ENCODE results near the gene CDH1.

Gene CDH1

DNA sequence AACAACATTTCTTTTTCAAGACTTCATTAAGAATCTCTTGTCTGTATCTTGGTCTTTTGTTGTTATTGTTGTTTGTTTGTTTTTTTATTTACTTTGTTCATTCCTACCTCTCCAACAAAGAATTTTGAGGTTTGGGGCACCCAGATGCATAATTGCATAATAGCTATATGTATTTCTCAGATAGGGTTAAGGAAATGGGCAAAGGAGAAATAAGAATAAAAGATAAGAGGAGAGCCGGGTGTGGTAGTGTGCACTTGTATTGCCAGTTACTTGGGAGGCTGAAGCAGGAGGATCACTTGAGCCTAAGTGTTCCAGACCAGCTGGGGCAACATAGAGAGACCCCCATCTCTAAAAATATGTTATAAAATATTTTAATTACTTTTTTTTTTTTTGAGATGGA lies 30.5 kb downstream of the CDH1 start:
- no peaks in the 10 kb centered on the region; the same call in 1 of the 2 replicates for H3K9me3 ChIP-seq (ENCODE audit: insufficient read depth, low read depth, low read length)
- no peak overlapping the region for H3K4me2 ChIP-seq (ENCODE audit: low read depth, low read length, poor library complexity, severe bottlenecking)
- no peaks in the 10 kb centered on the region for H3F3A ChIP-seq (ENCODE audit: low read depth)
- no peak overlapping the region for H2AFZ ChIP-seq (ENCODE audit: low read length)
- H3K9me2 ChIP-seq (replicated peaks; ENCODE audit: low read depth, low read length) = no peaks in the 10 kb centered on the region
- no peak overlapping the region for H3K4me3 ChIP-seq (ENCODE audit: low read length, poor library complexity, severe bottlenecking)
- H3K27me3 ChIP-seq (ENCODE audit: insufficient read depth, low read length, poor library complexity, severe bottlenecking) = no peaks in the 10 kb centered on the region
- TF ChIP-seq, protein P1, sequence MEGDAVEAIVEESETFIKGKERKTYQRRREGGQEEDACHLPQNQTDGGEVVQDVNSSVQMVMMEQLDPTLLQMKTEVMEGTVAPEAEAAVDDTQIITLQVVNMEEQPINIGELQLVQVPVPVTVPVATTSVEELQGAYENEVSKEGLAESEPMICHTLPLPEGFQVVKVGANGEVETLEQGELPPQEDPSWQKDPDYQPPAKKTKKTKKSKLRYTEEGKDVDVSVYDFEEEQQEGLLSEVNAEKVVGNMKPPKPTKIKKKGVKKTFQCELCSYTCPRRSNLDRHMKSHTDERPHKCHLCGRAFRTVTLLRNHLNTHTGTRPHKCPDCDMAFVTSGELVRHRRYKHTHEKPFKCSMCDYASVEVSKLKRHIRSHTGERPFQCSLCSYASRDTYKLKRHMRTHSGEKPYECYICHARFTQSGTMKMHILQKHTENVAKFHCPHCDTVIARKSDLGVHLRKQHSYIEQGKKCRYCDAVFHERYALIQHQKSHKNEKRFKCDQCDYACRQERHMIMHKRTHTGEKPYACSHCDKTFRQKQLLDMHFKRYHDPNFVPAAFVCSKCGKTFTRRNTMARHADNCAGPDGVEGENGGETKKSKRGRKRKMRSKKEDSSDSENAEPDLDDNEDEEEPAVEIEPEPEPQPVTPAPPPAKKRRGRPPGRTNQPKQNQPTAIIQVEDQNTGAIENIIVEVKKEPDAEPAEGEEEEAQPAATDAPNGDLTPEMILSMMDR (conservative IDR thresholded peaks at IDR 0.05; ENCODE audit: low read length) = no peak
- TF ChIP-seq EZH2phosphoT487 (IDR thresholded peaks at IDR 0.05; ENCODE audit: borderline replicate concordance) = no peak
- no peak overlapping the region for H3K9ac ChIP-seq (ENCODE audit: low read depth, low read length, poor library complexity, severe bottlenecking)
- no peaks in the 10 kb centered on the region for H3K4me1 ChIP-seq (ENCODE audit: insufficient read depth, low read length, poor library complexity, severe bottlenecking)
- no peaks in the 10 kb centered on the region for H3K36me3 ChIP-seq (ENCODE audit: insufficient read depth, low read length)
- H3K79me2 ChIP-seq (ENCODE audit: insufficient read depth, low read length) = no peaks in the 10 kb centered on the region
- no peaks in the 10 kb centered on the region for H4K20me1 ChIP-seq (ENCODE audit: insufficient read depth, low read length, poor library complexity, severe bottlenecking)

DNA sequence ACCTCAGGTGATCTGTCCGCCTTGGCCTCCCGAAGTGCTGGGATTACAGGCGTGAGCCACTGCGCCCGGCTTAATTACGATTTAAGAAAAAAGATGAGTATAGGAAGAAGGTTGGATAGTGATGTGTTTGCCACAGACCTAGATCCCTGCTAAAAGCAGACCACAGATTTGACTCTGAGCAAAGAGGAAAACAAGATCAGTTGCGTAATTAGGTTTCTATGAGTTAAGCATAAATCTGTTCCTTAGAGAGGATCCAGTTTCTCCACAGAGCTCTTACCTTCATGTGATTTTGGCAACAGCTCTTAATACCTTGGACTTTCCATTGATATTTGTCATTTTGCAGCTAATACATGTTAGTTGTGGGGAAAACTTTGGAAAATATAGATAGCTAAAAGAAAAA lies 31.1 kb downstream of the CDH1 start:
- Histone ChIP-seq H3K9ac (ENCODE audit: low read depth, low read length, poor library complexity, severe bottlenecking) (no peak overlapping the region), H3K4me3 (ENCODE audit: low read length, poor library complexity, severe bottlenecking) (no peak overlapping the region), H3F3A (ENCODE audit: low read depth) (no peaks in the 10 kb centered on the region), H2AFZ (ENCODE audit: low read length) (no peak overlapping the region), H4K20me1 (ENCODE audit: insufficient read depth, low read length, poor library complexity, severe bottlenecking) (no peaks in the 10 kb centered on the region), H3K27me3 (ENCODE audit: insufficient read depth, low read length, poor library complexity, severe bottlenecking) (no peaks in the 10 kb centered on the region), H3K79me2 (ENCODE audit: insufficient read depth, low read length) (no peaks in the 10 kb centered on the region), H3K36me3 (ENCODE audit: insufficient read depth, low read length) (no peaks in the 10 kb centered on the region), H3K9me3 (ENCODE audit: insufficient read depth, low read depth, low read length) (no peaks in the 10 kb centered on the region; the same call in 1 of the 2 replicates), H3K4me2 (ENCODE audit: low read depth, low read length, poor library complexity, severe bottlenecking) (no peak overlapping the region), H3K4me1 (ENCODE audit: insufficient read depth, low read length, poor library complexity, severe bottlenecking) (no peaks in the 10 kb centered on the region), H3K9me2 (replicated peaks; ENCODE audit: low read depth, low read length) (no peaks in the 10 kb centered on the region)
- TF ChIP-seq, protein P1 (conservative IDR thresholded peaks at IDR 0.05; ENCODE audit: low read length) = no peak
- TF ChIP-seq EZH2phosphoT487 (IDR thresholded peaks at IDR 0.05; ENCODE audit: borderline replicate concordance) = no peak

GRCh38 chr16:68768771-68769170 lies 31.7 kb downstream of the CDH1 start:
- Histone ChIP-seq H2AFZ (ENCODE audit: low read length) (no peak overlapping the region), H3K79me2 (ENCODE audit: insufficient read depth, low read length) (no peaks in the 10 kb centered on the region)

More at GRCh38 chr16:68768771-68769170, 31.7 kb downstream of the CDH1 start:
- Histone ChIP-seq H3F3A (ENCODE audit: low read depth) (no peaks in the 10 kb centered on the region), H3K4me3 (ENCODE audit: low read length, poor library complexity, severe bottlenecking) (no peak overlapping the region), H3K9me2 (replicated peaks; ENCODE audit: low read depth, low read length) (no peaks in the 10 kb centered on the region), H3K4me2 (ENCODE audit: low read depth, low read length, poor library complexity, severe bottlenecking) (no peak overlapping the region), H3K9ac (ENCODE audit: low read depth, low read length, poor library complexity, severe bottlenecking) (no peak overlapping the region), H3K36me3 (ENCODE audit: insufficient read depth, low read length) (no peaks in the 10 kb centered on the region), H3K27me3 (ENCODE audit: insufficient read depth, low read length, poor library complexity, severe bottlenecking) (no peaks in the 10 kb centered on the region), H4K20me1 (ENCODE audit: insufficient read depth, low read length, poor library complexity, severe bottlenecking) (no peaks in the 10 kb centered on the region), H3K4me1 (ENCODE audit: insufficient read depth, low read length, poor library complexity, severe bottlenecking) (no peaks in the 10 kb centered on the region), H3K9me3 (ENCODE audit: insufficient read depth, low read depth, low read length) (no peaks in the 10 kb centered on the region; the same call in 1 of the 2 replicates)
- TF ChIP-seq, protein P1 (conservative IDR thresholded peaks at IDR 0.05; ENCODE audit: low read length) = no peak

Measured in Loucy (cell line).